PFSK-1 (cell line): ENCODE measurements around the gene FNBP1.

Source experiments
- FOXP2 ChIP-seq: optimal IDR thresholded peaks from 2 replicates; pipeline ENCODE3; 2011; ENCODE audit warnings: borderline replicate concordance, control low read depth, inconsistent platforms; ENCODE audit not compliant: insufficient read depth; ENCODE audit errors: extremely low read length, extremely low read depth
- POLR2AphosphoS5 ChIP-seq: IDR thresholded peaks from 2 replicates; pipeline ENCODE4 v1.6.1; 2012; ENCODE audit warnings: low read depth, mild to moderate bottlenecking, control low read depth, low read length, moderate library complexity
- REST ChIP-seq, 2 experiments: IDR thresholded peaks; 2 replicates each; pipeline versions ENCODE4 v1.6.1 to v1.8.0; 2011 to 2012; ENCODE audit warnings: low read depth in 2 of 2, low read length in 2 of 2, control low read depth in 1 of 2, inconsistent platforms in 1 of 2, mild to moderate bottlenecking in 1 of 2, moderate library complexity in 1 of 2; ENCODE audit not compliant: insufficient read depth in 1 of 2
- SIN3A ChIP-seq: IDR thresholded peaks from 2 replicates; pipeline ENCODE4 v1.6.1; 2012; ENCODE audit warnings: mild to moderate bottlenecking, low read length, moderate library complexity, borderline replicate concordance; ENCODE audit not compliant: insufficient read depth
- TAF1 ChIP-seq: IDR thresholded peaks from 2 replicates; pipeline ENCODE4 v1.6.1; 2012; ENCODE audit warnings: low read length, control low read depth, borderline replicate concordance; ENCODE audit not compliant: insufficient read depth

Gene FNBP1

GRCh38 chr9:129988607-129989361 is 54.2 kb downstream of the FNBP1 start:
- TF ChIP-seq SIN3A (no peak), REST (IDR thresholded peaks at IDR 0.05; ENCODE audit: insufficient read depth in 1 of 2, low read depth in 2 of 2, low read length in 2 of 2) (no peak), TAF1 (no peak), POLR2AphosphoS5 (no peak), FOXP2 (no peak)

GRCh38 chr9:129987941-129988340 is 55.0 kb downstream of the FNBP1 start:
- TF ChIP-seq SIN3A, result no peak
- TF ChIP-seq TAF1, result no peak
- no peak for TF ChIP-seq POLR2AphosphoS5
- TF ChIP-seq REST (IDR thresholded peaks at IDR 0.05; ENCODE audit: insufficient read depth in 1 of 2, low read depth in 2 of 2, low read length in 2 of 2), result no peak
- TF ChIP-seq FOXP2, result no peak

- TF ChIP-seq POLR2AphosphoS5, result no peak
- TF ChIP-seq REST (IDR thresholded peaks at IDR 0.05; ENCODE audit: insufficient read depth in 1 of 2, low read depth in 2 of 2, low read length in 2 of 2), result no peak
- no peak for TF ChIP-seq SIN3A
- TF ChIP-seq FOXP2, result no peak
- TF ChIP-seq TAF1, result no peak
Observed at GRCh38 chr9:129987047-129987446, 55.9 kb downstream of the FNBP1 start.

- TF ChIP-seq REST (IDR thresholded peaks at IDR 0.05; ENCODE audit: insufficient read depth in 1 of 2, low read depth in 2 of 2, low read length in 2 of 2) (no peak), SIN3A (no peak), TAF1 (no peak), POLR2AphosphoS5 (no peak), FOXP2 (no peak)
Observed at GRCh38 chr9:129983891-129984290, 59.1 kb downstream of the FNBP1 start.
